Measurements from ENCODE around the gene PTRH2. TPM values are rescaled to one million over a fixed set of nuclear protein-coding genes. Genes with fewer than 3 reads are reported as not detected.

Gene PTRH2
- total and polyA plus RNA-seq, 2 experiments from 2014 or later = 21.9 to 31.7 TPM

- H3K27me3 ChIP-seq = no peaks in the 10 kb centered on the region
- no peak overlapping the region for H3K27ac ChIP-seq
- H3K9me3 ChIP-seq (ENCODE audit: low read depth) = no peaks in the 10 kb centered on the region
- H3K79me2 ChIP-seq = no peaks in the 10 kb centered on the region
- H3K36me3 ChIP-seq (replicated peaks; ENCODE audit: insufficient read depth, low read depth) = no peaks in the 10 kb centered on the region
- no peak for DNase-seq (ENCODE audit: low spot score)
- H3K9me2 ChIP-seq (replicated peaks; ENCODE audit: insufficient read depth) = no peaks in the 10 kb centered on the region
- 93% methylated on average over 2 of the region's 2 CpGs for WGBS (ENCODE audit: low lambda C conversion rate, missing lambda C conversion rate)
- TF ChIP-seq EZH2phosphoT487 (IDR thresholded peaks at IDR 0.05; ENCODE audit: low read depth, severe bottlenecking, unreplicated experiment) = no peak
- no peak for TF ChIP-seq EZH2 (IDR thresholded peaks at IDR 0.05; ENCODE audit: borderline replicate concordance)
- no peak for TF ChIP-seq CTCF (IDR thresholded peaks at IDR 0.05; ENCODE audit: poor library complexity)
- no peak overlapping the region for H3K4me3 ChIP-seq
- no peak overlapping the region for H3K4me2 ChIP-seq
- no peak overlapping the region for H2AFZ ChIP-seq
- H3K4me1 ChIP-seq (ENCODE audit: insufficient read depth) = no peaks in the 10 kb centered on the region
- H4K20me1 ChIP-seq (ENCODE audit: insufficient read depth, poor library complexity, severe bottlenecking) = no peaks in the 10 kb centered on the region
Measured at GRCh38 chr17:59745040-59745439, 37.8 kb upstream of the PTRH2 start.

GRCh38 chr17:59743842-59744241 is 36.6 kb upstream of the PTRH2 start:
- H3K27me3 ChIP-seq = no peaks in the 10 kb centered on the region
- TF ChIP-seq EZH2phosphoT487 (IDR thresholded peaks at IDR 0.05; ENCODE audit: low read depth, severe bottlenecking, unreplicated experiment) (no peak), EZH2 (IDR thresholded peaks at IDR 0.05; ENCODE audit: borderline replicate concordance) (no peak), CTCF (IDR thresholded peaks at IDR 0.05; ENCODE audit: poor library complexity) (no peak)
- no peak overlapping the region for H3K4me3 ChIP-seq
- H3K27ac ChIP-seq = no peak overlapping the region
- H3K79me2 ChIP-seq = no peaks in the 10 kb centered on the region
- no peak overlapping the region for H2AFZ ChIP-seq
- no peaks in the 10 kb centered on the region for H4K20me1 ChIP-seq (ENCODE audit: insufficient read depth, poor library complexity, severe bottlenecking)
- H3K9me2 ChIP-seq (replicated peaks; ENCODE audit: insufficient read depth) = no peaks in the 10 kb centered on the region
- 97% methylated on average over 4 of the region's 4 CpGs for WGBS (ENCODE audit: low lambda C conversion rate, missing lambda C conversion rate)
- no peaks in the 10 kb centered on the region for H3K36me3 ChIP-seq (replicated peaks; ENCODE audit: insufficient read depth, low read depth)
- H3K4me2 ChIP-seq = no peak overlapping the region
- DNase-seq (ENCODE audit: low spot score) = no peak
- H3K9me3 ChIP-seq (ENCODE audit: low read depth) = no peaks in the 10 kb centered on the region
- no peaks in the 10 kb centered on the region for H3K4me1 ChIP-seq (ENCODE audit: insufficient read depth)

- no peaks in the 10 kb centered on the region for H3K27me3 ChIP-seq
- H3K4me1 ChIP-seq (ENCODE audit: insufficient read depth) = peaks cover 5% of the 10 kb centered on the region
- no peak overlapping the region for H3K4me2 ChIP-seq
- no peaks in the 10 kb centered on the region for H3K9me3 ChIP-seq (ENCODE audit: low read depth)
- H3K36me3 ChIP-seq (replicated peaks; ENCODE audit: insufficient read depth, low read depth) = no peaks in the 10 kb centered on the region
- no peak overlapping the region for H3K27ac ChIP-seq
- TF ChIP-seq EZH2phosphoT487 (IDR thresholded peaks at IDR 0.05; ENCODE audit: low read depth, severe bottlenecking, unreplicated experiment) (no peak), CTCF (IDR thresholded peaks at IDR 0.05; ENCODE audit: poor library complexity) (no peak), EZH2 (IDR thresholded peaks at IDR 0.05; ENCODE audit: borderline replicate concordance) (no peak)
- no peak overlapping the region for H2AFZ ChIP-seq
- no peak overlapping the region for H3K4me3 ChIP-seq
- H4K20me1 ChIP-seq (ENCODE audit: insufficient read depth, poor library complexity, severe bottlenecking) = no peaks in the 10 kb centered on the region
- DNase-seq (ENCODE audit: low spot score) = no peak
- H3K9me2 ChIP-seq (replicated peaks; ENCODE audit: insufficient read depth) = no peaks in the 10 kb centered on the region
- peaks cover 27% of the 10 kb centered on the region for H3K79me2 ChIP-seq
- WGBS (ENCODE audit: low lambda C conversion rate, missing lambda C conversion rate) = 91% methylated on average over 3 of the region's 3 CpGs
Measured at GRCh38 chr17:59737324-59737723, 30.1 kb upstream of the PTRH2 start.

- H2AFZ ChIP-seq = no peak overlapping the region
- no peaks in the 10 kb centered on the region for H3K9me3 ChIP-seq (ENCODE audit: low read depth)
- H3K4me3 ChIP-seq = no peak overlapping the region
- peaks cover 51% of the 10 kb centered on the region for H3K79me2 ChIP-seq
- peaks cover 5% of the 10 kb centered on the region for H3K4me1 ChIP-seq (ENCODE audit: insufficient read depth)
- H3K9me2 ChIP-seq (replicated peaks; ENCODE audit: insufficient read depth) = no peaks in the 10 kb centered on the region
- no peak for TF ChIP-seq CTCF (IDR thresholded peaks at IDR 0.05; ENCODE audit: poor library complexity)
- no peak for TF ChIP-seq EZH2phosphoT487 (IDR thresholded peaks at IDR 0.05; ENCODE audit: low read depth, severe bottlenecking, unreplicated experiment)
- no peak for TF ChIP-seq EZH2 (IDR thresholded peaks at IDR 0.05; ENCODE audit: borderline replicate concordance)
- no peak overlapping the region for H3K27ac ChIP-seq
- no peaks in the 10 kb centered on the region for H4K20me1 ChIP-seq (ENCODE audit: insufficient read depth, poor library complexity, severe bottlenecking)
- DNase-seq (ENCODE audit: low spot score) = no peak
- no peaks in the 10 kb centered on the region for H3K27me3 ChIP-seq
- WGBS (ENCODE audit: low lambda C conversion rate, missing lambda C conversion rate) = over 99% methylated on average over 5 of the region's 5 CpGs
- H3K4me2 ChIP-seq = no peak overlapping the region
- H3K36me3 ChIP-seq (replicated peaks; ENCODE audit: insufficient read depth, low read depth) = no peaks in the 10 kb centered on the region
Measured at GRCh38 chr17:59734226-59734625, 27.0 kb upstream of the PTRH2 start.
